GM04504 (cell line): ENCODE measurements around the gene TECR.

ENCODE experiments used
- DNase-seq: peaks from one replicate; pipeline ENCODE4 v3.0.0-alpha.2; 2012; ENCODE audit warnings: low read depth

Gene TECR

GRCh38 chr19:14510311-14511228 is 18.8 kb upstream of the TECR start:
- peak; percentile 73 for DNase-seq

- DNase-seq, result no peak
Measured at GRCh38 chr19:14511229-14511593, 18.2 kb upstream of the TECR start.

- DNase-seq, result no peak
Measured at GRCh38 chr19:14512406-14512961, 16.9 kb upstream of the TECR start.

DNA sequence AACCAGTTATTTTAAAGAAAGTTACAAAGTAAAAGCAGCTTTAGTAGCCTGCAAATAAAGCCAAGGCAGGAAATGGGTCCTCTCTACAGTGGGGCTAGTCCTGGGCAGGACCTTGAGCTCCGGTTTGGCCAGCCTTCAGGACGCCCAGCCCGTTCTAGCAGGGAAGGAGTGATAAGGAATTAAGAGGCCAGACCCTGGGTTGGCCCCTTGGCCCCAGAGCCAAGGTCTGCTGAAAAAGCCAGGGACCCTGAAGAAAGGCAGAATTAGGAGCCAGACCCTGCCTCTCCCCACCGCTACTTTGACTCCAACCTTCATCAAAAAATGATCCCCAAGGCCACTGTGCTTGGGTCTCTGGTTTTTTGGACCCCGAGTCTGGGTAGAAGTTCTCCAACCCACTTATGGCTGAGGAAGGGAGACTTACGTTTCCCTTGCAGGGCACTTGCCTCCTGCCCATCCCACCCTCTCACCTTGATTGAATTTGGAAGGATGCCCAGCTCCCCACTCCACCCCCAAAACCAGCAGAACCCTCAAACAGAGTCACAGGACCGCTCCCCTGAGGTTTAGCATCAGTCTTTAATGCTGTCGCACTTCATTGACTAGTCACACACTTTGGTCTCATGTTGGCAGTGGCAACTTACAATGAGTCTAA is 15.1 kb upstream of the TECR start:
- DNase-seq, result no peak

DNA sequence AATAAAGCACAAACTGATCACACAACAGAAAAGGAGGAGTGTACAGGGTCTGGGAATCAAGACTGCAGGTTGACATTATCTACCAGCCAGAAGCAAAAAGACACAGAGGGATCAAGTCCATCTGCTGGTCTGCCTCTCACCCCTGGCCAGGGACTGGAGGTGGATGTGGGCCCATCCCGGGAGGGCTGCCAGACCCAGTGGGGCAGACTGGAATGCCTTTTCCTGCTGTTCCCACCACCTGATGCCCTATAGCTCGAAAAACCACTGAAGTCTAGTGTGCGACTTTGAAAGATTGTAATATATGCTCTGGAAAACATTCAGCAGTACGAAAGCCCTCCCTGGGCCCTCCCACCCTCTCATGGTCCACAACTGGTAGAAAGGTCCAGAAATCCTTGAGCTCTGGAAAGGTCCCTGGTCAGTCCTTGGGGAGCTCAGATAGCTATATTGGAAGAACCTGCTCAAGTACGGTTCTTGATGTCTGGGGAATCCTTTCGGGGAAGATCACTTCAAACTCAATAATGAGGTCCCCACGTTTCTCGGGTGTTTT is 13.8 kb upstream of the TECR start:
- no peak for DNase-seq

- DNase-seq, result no peak
Measured at GRCh38 chr19:14516048-14516534, 13.3 kb upstream of the TECR start.

DNA sequence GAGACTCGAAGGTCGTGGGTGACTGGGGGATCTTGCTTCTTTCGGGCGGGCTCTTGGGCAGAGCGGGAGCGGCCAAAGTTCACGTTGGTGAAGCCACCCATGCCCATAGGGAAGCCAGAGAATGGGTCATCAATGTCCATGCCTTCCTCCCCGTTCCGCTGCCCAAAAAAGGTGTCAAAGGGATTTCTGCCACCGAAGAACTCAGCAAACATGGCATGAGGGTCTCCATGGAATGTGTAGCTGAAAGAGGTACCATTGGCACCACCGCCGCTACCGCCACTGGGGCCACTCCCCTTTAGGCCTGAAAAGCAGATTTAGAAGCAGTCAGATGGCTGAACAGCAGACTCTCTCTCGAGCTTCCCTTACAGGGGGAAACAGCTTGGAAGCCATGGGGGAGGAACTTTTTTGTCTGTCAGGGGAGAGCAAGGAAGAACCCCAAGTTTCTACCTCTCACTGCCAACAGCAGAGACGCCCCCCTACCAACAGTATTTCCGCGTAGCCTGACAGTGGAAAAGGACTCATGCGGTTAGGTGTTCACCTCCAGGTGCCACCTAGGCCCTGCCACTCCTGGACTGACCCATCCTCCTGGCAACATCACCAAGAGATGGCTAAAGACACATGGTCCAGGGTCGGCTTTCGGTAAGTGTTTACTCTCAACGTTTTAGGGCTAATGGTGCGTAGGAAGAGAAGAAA is 12.5 kb upstream of the TECR start:
- no peak for DNase-seq

DNA sequence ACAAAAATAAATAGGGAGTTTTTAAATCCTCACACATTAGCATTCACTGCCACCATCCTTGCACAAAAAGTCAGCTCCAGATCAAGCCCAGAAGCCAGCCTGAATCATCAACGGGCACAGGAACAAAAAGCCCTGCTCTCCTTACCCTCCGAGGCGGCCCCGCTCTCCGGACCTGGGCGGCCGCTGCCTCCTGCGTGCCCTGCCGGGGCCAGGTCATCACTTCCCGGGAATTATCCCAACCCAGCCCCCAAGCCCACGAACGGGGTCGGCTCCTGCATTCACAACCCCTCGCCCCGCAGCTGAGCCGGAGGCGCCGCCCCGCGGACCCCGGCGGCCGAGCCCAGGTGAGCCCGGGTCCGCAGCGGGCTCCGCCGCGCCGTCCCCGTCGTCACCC is 12.0 kb upstream of the TECR start:
- DNase-seq, result no peak

- peak; percentile 89 for DNase-seq
Measured at GRCh38 chr19:14517840-14518505, 11.4 kb upstream of the TECR start, which contains the start of gene DNAJB1. TSS of gene DNAJB1 (minus strand) at chr19:14518397. CDS start at chr19:14518349, 48 bp downstream.

DNA sequence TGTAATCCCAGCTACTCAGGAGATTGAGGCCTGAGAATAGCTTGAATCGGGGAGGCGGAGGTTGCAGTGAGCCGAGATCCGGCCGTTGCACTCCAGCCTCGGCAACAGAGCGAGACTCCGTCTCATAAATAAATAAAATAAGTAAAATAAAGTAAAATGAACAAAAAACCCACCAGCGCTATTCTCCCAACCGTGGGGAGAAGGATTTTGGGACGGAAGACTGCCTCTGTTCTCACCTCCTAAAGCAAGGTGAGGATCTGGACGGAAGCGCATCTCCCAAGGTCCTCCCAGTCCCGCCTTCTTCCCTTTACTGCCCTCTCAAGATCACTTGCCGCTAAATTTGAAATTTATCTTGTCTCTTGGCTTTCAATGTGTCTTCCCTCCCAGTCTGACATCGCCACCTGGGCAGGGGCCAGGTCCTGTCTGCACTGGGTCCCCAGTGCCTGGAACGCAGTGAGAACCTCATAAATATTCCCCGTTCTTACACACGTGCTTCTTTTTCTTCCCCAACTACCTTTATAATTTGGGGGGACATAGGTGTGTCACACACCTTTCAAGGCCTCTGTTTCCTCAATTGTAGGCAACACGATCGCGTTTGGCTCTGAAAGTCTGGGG is 10.0 kb upstream of the TECR start:
- no peak for DNase-seq

GRCh38 chr19:14519860-14520407 is 9.5 kb upstream of the TECR start:
- DNase-seq, result no peak

- no peak for DNase-seq
Measured at GRCh38 chr19:14520543-14520942, 8.9 kb upstream of the TECR start.

DNA sequence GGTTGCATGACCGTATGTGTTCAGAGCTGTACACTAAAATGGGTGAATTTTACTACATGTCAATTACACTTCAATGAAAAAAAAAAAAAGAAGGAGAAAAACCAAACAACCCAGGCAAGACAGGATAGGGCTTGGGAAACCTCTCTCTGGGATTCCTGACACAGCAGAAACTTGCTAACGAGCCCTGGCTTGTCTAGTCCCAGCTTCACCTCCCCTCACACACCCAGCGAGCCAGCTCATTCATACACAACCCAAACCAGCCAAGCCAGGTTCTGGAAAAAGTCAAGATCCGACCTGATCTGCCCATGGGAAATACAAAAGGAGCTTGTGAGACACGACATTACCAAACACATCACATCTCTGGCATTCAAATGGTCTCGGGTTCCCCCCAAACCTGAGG is 3.7 kb upstream of the TECR start:
- DNase-seq, result no peak

GRCh38 chr19:14526423-14526822 is 3.0 kb upstream of the TECR start:
- DNase-seq, result no peak

GRCh38 chr19:14528419-14529253 is 758 bp upstream of the TECR start:
- DNase-seq, result no peak

GRCh38 chr19:14530005-14530348 is 583 bp downstream of the TECR start:
- DNase-seq, result no peak

GRCh38 chr19:14530506-14530905 is 1.1 kb downstream of the TECR start:
- DNase-seq, result no peak

- DNase-seq, result no peak
Measured at GRCh38 chr19:14533450-14533849, 4.1 kb downstream of the TECR start.

DNA sequence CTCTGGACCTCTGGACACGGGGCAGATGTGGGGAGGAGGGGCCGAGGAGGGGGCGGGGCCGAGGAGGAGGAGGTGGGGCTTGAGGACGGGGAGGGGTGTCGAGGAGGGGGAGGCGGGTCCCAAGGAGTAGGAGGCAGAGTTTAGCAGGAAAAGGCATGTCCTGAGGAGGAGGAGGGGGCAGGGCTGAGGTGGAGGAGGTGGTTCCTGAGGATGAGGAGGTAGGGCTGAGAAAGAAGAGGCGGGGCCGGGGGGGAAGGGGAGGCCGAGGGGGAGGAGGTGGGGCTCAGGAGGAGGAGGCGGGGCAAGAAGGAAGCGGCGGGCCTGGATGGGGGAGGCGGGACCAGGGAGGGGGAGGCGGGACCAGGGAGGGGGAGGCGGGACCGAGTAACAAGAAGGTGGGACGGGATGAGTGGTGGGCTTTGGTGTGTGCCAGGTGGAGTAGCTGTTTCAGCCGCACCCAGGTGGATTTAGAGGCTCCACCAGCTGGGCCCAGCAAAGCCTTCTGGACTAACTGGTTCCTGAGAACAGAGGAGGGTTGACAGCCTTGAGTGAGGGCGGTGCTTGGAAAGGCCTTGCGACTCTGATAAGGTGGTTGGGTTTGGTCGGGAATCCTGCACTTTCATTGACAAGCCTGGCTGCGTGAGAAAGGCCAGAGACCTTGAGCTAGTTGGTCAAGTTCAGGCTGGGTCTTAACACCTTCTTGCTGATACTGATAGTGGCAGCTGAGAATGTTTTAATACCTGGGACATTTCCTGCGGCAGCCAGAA is 7.7 kb downstream of the TECR start:
- DNase-seq, result no peak
